Adipose tissue (tissue), 3 donors: Measurements from ENCODE around the gene DCDC2C. TPM values are rescaled to one million over a fixed set of nuclear protein-coding genes. Genes with fewer than 3 reads are reported as not detected.

ENCODE experiments used
- H3K27ac ChIP-seq: one replicate; pipeline ENCODE4 v1.5.1; 2013; ENCODE audit warnings: low read depth, low read length
- WGBS, 3 donors: extraction: QIAGEN DNeasy Blood & Tissue Kit; methylation state at CpG; one replicate each; pipeline ENCODE4 v1.1.7; 2013; 5-methylcytosine and 5-hydroxymethylcytosine counted together
- polyA plus RNA-seq, 3 donors: library from polyadenylated mRNA; stranded (reverse); fragments of 200-250 nt; gene quantifications; one replicate each; pipeline ENCODE4 v1.2.3, GENCODE V29; 2013
- donor health status: healthy with polysubstance abuse.
- donor health status: Bipolar disorder and iron deficiency.
- donor health status: healthy.

DCDC2C gene
- polyA plus RNA-seq, 3 donors = not detected

DNA sequence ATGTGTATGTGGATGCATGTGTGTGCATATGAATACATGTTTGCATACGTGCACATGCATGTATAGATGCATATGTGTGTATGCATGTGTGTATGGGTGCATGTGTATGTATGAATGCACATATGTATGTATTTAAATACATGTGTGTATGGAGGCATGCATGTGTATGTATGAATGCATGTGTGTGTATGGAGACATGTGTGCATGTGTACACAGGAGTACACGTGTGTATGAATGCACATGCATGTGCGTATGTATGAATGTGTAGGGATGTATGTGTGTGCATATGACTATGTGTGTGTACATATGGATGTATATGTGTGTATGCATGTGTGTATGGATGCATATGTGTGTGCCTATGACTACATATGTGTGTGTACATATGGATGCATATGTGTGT is 51.9 kb downstream of the DCDC2C start:
- WGBS, 3 donors = 79 to 90% (median 90%) methylated on average over 3 of the region's 3 CpGs
- no peak overlapping the region for H3K27ac ChIP-seq

DNA sequence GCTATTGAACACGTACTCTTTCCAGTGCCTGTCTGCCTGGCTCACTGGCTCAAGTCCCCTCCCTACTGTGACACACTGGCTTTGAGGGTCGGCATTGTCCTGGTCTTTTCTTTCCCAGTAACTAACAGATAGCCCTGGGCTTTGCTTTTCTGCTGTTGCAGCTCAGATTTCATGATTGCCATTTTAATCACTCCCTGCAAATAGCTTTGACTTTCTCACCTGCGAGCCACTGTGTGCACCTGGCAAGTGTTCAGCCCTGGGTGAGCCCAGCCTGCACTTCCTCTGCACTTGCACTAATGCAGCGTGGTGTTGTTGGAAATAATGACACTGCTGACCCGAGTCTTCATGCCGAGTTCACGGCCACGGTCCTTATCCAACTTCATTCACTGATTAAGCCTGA is 52.9 kb downstream of the DCDC2C start:
- no peak overlapping the region for H3K27ac ChIP-seq
- 16 to 55% (median 52%) methylated on average over 8 of the region's 8 CpGs for WGBS, 3 donors

- no peak overlapping the region for H3K27ac ChIP-seq
- 61 to 84% (median 79%) methylated on average over 7 of the region's 7 CpGs for WGBS, 3 donors
These were observed 55.5 kb downstream of the DCDC2C start for GRCh38 chr2:3758906-3759305.

- H3K27ac ChIP-seq = no peak overlapping the region
- WGBS, 3 donors = 46 to 71% (median 53%) methylated on average over 7 of the region's 7 CpGs
These were observed 56.0 kb downstream of the DCDC2C start for GRCh38 chr2:3759331-3759730.

GRCh38 chr2:3759761-3760160 is 56.4 kb downstream of the DCDC2C start:
- WGBS, 3 donors = 48 to 65% (median 49%) methylated on average over 4 of the region's 4 CpGs

DNA sequence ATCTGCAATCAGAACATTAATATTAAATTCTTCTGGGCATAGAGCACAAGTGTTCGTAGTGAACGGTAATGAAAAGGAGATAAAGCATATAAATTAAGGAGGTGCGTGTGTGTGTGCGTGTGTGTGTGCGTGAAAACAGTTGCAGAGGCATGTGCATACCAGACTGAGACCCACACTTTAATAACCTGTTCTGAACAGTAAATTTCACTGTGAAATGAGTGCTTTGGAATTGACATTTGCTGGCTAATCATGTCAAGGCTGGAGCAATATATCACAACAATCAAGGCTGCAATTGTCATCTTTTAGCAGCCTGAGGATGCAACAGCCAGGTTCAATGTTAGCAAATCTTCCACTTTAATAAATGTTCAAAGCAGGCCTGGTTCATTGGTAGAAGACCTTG is 57.9 kb downstream of the DCDC2C start:
- no peak overlapping the region for H3K27ac ChIP-seq
- WGBS, 3 donors = 77 to 93% (median 91%) methylated on average over 5 of the region's 5 CpGs

More at GRCh38 chr2:3759761-3760160, 56.4 kb downstream of the DCDC2C start:
- H3K27ac ChIP-seq = no peak overlapping the region

GRCh38 chr2:3762771-3763447 is 59.5 kb downstream of the DCDC2C start:
- no peak overlapping the region for H3K27ac ChIP-seq
- 86 to 93% (median 88%) methylated on average over 14 of the region's 14 CpGs for WGBS, 3 donors

DNA sequence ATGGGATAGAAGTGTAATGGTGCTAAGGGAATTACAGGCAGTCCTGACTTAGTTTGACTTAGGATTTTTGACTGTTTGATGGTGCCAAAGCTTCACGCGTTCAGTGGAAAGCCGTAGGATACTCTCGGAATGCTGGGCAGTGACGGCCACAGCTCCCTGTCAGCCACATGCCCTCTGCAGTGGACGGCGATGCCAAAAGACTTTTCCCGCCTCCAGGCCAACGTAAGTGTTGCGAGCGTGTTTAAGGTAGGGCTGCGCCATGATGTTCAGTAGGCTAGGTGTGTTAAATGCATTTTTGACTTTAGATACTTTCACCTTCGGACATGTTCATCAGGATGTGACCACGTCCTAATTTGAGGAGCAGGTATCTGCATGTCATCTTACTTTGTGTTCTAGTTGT is 63.4 kb downstream of the DCDC2C start:
- no peak overlapping the region for H3K27ac ChIP-seq
- 85 to 91% (median 90%) methylated on average over 14 of the region's 14 CpGs for WGBS, 3 donors

DNA sequence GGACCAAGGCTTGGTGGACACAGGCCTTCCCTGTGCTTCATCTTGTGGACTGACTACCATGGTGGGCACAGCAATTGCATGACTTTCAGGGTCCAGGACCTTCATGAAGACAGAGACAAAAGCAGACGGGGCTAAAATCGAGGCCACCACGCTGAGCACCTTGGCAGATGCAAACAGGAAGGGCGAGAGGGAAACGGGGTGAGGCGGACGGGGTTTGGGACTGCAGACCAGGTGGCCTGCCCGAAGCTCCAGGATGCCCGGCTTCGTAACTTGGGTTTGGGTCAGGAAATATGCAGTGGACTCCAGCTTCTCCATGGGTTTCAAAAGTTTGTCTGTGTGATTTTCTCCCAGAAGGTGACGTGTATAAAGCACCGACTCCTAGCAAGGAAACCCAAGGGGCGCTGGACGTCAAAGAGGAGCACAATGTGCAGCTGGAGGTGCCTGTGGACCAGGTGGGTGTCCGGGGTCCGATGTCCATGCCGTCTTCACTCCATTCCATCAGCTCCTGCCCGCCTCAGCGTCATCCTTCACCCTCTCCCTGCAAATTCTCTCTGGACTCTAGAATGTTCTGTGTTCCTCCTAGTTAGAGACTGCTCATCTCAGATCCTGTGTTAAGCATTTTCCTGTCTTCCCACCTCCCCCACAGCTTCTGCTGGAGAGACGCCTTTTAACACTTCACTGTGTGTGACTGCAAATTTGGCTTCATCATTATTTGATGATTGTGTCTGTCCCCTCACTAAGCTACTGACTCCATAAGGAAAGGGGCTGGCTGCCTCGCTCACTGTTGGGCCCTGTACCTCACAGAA is 65.8 kb downstream of the DCDC2C start:
- WGBS, 3 donors = 82 to 92% (median 87%) methylated on average over 21 of the region's 21 CpGs
- no peak overlapping the region for H3K27ac ChIP-seq

GRCh38 chr2:3769766-3770165 is 66.4 kb downstream of the DCDC2C start:
- H3K27ac ChIP-seq = no peak overlapping the region
- 70 to 98% (median 83%) methylated on average over 3 of the region's 3 CpGs for WGBS, 3 donors

- 81 to 89% (median 83%) methylated on average over 19 of the region's 19 CpGs for WGBS, 3 donors
- no peak overlapping the region for H3K27ac ChIP-seq
These were observed 67.5 kb downstream of the DCDC2C start for GRCh38 chr2:3770724-3771415.

- no peak overlapping the region for H3K27ac ChIP-seq
- whole genome bisulfite sequencing, 3 donors = 82 to 91% (median 89%) methylated on average over 13 of the region's 13 CpGs
These were observed 68.2 kb downstream of the DCDC2C start for GRCh38 chr2:3771576-3771975.

GRCh38 chr2:3774336-3774735 is 71.0 kb downstream of the DCDC2C start:
- WGBS, 3 donors = 72 to 82% (median 75%) methylated on average over 12 of the region's 12 CpGs

DNA sequence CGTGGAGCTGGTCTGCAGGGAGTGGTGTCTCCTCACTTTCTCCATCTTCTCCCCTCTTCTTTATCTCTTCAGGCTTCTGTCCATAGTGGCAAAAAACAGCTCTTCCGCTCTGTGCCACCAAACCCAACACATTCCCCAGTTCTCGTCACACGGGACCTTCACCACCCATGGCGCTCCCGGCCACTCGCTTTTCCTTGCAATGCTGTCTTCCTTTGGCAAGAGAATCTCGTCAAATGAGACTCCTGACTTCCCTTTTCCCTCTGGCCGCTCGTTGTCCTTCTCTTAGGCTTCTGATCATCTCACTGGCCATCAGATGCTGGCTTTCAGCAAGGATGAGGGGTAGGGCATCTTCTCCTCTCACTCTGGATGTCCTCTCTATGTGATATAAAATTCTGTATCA is 72.9 kb downstream of the DCDC2C start:
- 83 to 92% (median 89%) methylated on average over 10 of the region's 10 CpGs for WGBS, 3 donors
- no peak overlapping the region for H3K27ac ChIP-seq

More at GRCh38 chr2:3774336-3774735, 71.0 kb downstream of the DCDC2C start:
- H3K27ac ChIP-seq = no peak overlapping the region

DNA sequence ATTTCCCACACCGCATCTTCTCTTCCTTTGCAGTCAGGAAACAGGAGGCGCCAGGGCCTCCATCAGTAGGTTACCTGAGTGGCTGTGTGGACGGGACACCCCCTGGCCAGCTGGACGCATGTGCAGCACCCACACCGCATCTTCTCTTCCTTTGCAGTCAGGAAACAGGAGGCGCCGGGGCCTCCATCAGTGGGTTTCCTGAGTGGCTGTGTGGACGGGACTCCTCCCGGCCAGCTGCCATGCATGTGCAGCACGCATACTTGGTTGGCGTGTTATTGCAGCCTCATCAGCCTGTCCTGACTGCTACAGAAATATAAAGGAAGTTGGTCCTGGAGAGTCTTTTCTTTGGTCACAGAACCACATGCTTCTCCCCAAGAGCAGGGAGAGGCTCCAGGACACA is 74.6 kb downstream of the DCDC2C start:
- H3K27ac ChIP-seq = no peak overlapping the region
- WGBS, 3 donors = 45 to 78% (median 58%) methylated on average over 11 of the region's 11 CpGs

DNA sequence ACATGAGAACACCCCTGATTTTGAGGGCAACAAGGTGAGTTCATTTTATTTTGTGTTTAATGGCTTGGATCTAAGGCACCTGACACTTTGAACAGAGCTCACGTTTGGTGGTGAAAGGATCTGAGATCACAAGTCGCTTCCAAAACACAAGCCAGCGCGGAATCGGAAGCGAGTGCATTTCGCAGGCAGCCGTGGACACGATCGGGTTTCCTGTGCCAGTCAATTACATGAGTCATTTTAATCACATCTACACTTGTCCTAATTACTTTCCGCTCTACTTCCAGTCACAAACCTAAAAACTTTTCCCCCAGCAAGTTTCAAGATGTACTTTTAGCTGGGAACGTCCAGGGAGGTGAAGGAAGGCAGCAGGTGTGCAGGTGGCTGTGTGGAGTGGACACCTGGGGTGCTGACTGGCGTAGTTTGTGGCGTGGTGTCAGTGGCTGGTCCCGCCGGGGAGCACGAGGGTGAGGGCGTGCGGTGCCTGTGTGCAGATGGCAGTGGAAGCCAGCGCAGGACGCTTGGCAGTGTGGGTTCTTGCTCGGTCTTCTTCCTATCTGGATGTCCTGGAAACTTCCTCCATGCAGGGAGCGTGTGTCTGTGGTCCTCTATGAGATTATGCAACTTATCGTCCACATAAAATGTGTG is 75.6 kb downstream of the DCDC2C start:
- WGBS, 3 donors = 71 to 78% (median 75%) methylated on average over 24 of the region's 24 CpGs
- H3K27ac ChIP-seq = no peak overlapping the region

DNA sequence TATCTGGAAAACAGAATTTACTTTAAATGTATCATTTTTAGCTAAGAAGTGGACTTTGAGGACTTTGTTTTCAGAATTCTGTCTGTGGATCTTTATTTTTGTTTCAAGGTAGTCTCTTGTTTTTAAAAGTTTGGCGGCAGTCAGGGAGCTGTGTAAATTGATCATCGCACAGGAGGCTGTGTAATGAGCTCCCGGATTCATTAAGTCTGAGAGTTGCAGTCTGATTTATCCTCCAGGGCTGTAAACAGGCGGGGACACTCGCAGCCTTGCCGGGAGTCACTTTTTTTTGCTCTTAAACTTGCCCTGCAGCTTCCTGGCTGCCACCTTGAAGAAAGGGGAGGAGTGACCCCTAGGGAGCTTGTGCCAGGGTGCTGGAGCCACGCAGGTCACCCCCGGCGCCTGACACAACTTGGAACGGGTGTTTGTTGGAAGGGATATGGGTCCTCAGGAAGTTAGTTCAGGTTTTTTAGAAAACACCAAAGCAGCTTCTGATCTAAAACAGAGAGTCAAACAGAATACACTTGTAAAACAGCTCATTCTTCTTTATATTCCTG is 76.2 kb downstream of the DCDC2C start:
- no peak overlapping the region for H3K27ac ChIP-seq
- WGBS, 3 donors = 32 to 44% (median 40%) methylated on average over 10 of the region's 10 CpGs
